Effector CD4-positive, alpha-beta T cell (primary cell): ENCODE results near the gene AGAP9.
A peak's percentile ranks its signal among the peaks of the same experiment; 100 is the strongest.
"Not testable (repeated sequence)": the region's sequence is repeated elsewhere in the genome, so short reads cannot be mapped to it uniquely, and the experiment has no call there.

ENCODE experiments used
- DNase-seq: peaks from one replicate; pipeline ENCODE4 v3.0.0-alpha.2; 2020
- total RNA-seq: gene quantifications from one replicate; lab custom pipeline; 2026; lab: John Stamatoyannopoulos, UW

AGAP9 gene
- 7.5 reads per million, percentile 26 among the genes with 10 or more reads in this experiment for total RNA-seq

- DNase-seq = not testable (repeated sequence)
Observed at GRCh38 chr10:47523475-47523874, at the start of gene AGAP9. Gene AGAP9 (minus strand): TSS chr10:47523638. CDS start chr10:47523526, 112 bp downstream.

- DNase-seq = not testable (repeated sequence)
Observed at GRCh38 chr10:47571138-47571912, 47.9 kb upstream of the AGAP9 start.

DNA sequence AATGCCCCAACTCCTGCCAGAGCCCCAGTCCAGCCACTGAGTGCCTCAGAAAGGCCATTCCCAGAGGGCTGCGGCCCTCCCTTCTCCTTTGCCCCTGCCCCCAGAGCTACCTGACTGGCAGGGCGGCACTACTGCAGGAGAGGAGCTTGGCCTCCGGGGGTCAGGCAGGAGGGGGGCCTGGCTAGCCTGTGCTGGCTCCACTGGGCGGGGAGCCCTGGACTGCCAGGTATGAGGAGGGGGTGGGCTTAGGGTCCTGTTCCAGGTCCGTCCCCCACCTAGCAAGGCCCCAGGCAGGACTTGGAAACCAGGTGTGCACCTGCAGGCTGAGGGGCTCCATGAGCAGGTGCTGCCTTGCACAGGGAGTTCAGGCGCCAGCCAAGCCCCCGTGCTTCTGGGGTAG is 43.3 kb upstream of the AGAP9 start:
- not testable (repeated sequence) for DNase-seq

DNA sequence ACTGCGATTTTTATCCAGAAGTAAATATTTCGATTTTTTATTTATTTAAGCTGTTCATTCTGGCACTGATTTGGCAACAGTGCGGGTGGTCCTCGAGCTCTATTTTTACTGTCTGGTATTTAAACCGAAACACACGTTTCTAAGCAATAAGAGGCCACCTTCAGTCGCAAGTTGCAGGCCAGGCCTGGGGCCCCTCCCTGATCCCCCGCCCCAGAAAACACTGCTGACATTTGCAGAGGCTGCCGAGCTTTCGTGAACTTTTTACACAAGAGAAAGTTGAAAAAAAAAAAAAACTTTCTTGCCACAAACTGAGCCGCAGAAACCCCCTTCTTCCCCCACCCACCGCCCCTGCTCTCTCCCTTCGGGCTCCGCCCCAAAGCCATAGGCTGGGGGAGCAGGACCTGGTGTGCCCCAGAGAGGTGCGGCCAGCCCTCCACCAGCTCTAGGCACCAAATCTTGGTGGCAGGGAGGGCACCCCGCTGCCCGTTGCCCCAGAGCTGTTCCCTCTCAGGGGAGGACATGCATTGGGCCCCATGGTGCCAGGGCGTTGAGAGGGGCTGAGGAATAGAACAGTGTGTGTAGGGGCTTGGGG is 42.8 kb upstream of the AGAP9 start:
- not testable (repeated sequence) for DNase-seq

DNA sequence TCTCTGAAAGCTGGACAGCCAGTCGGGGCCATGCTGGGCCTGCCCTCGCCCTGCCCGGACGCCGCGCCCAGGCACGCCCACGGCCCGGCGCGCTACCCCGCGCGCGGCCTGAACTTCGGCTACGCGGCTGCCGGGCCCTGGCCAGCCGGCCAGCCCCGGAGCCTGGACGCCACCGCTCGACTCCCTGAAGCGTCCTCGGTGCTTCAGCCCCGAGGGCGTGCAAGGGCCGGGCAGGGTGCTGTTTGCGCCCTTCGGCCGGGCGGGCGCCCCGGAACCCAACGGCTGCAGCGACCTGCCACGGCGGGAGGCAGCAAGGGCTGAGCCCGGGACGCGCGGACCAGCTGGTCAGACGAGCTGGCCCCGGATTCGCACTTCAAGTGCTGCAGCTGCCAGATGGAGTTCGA is 42.1 kb upstream of the AGAP9 start:
- DNase-seq = not testable (repeated sequence)

GRCh38 chr10:47564953-47565352 is 41.5 kb upstream of the AGAP9 start:
- not testable (repeated sequence) for DNase-seq

DNA sequence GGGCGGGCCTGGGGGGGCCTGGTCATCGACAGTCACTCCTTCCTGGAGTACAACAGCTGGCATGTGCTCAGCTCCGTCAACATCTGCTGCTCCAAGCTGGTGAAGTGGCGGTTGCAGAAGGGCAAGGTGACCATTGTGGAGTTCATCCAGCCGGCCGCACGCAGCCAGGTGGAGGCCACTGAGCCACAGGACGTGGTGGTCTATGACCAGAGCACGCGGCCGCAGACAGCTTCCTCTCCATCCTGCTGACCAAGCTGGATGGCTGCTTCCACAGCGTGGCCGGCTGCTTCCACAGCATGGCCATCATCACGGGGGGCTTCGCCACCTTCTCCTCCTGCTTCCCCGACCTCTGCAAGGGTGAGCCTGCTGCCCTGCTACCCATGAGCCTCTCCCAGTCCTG is 40.9 kb upstream of the AGAP9 start:
- DNase-seq = not testable (repeated sequence)

DNA sequence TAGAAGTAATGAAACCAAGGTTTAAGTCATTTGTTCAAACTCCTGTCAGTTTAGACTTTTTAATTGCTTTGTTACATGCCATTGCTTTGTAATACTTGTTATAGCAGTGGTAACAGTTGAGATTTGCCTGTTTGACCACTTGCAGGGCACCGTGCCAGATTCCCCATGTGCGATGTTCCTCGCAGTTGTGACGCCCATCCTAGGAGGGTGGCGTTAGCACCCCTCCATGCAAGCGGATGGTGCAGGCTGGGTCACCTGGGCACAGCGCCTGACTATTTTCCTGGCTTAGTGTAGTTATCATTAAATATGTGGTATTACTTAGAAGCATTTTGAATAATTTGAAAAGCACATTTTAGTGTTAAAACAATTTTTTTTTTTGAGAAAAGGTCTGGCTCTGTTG is 37.0 kb upstream of the AGAP9 start:
- DNase-seq = not testable (repeated sequence)

- DNase-seq = not testable (repeated sequence)
Observed at GRCh38 chr10:47559718-47560308, 36.4 kb upstream of the AGAP9 start.

DNA sequence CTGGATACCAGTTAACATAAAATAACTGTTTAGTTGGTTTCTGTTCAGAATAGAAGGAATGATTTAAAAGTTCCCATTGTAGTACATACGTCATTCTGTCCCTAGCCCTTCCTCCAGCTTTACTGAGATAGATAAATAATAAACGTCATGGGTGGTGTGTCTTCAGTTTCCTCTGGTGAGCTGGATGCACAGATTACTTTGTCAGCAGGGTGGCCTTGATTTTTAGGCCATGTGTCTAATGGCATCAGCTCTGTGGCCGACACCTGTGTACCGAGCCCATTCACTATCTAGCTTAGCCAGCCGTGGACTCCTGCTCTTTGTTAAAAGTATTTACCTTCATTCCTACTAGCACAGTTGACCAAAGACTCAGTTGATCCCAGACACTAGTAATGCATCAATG is 34.7 kb upstream of the AGAP9 start:
- DNase-seq = not testable (repeated sequence)

DNA sequence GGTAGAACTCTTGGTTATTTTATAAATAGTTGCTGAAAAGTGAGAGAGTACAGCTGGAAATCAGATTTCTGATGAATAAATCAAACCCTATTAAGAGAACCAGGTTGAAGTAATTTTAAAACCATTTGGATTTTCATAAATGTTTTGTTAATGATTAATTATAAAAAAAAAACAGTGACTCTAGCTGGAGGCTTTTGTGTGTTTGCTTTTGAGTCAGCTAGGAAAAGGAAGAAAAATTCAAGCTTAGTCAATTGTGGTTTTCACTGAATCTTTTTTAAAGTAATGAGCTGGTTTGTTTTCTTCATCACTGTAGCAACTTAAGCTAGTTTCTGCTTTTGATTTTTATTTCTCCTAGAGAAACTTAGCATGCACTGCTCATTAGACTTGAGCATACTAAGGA is 34.2 kb upstream of the AGAP9 start:
- not testable (repeated sequence) for DNase-seq

GRCh38 chr10:47555334-47555733 is 31.9 kb upstream of the AGAP9 start:
- not testable (repeated sequence) for DNase-seq

DNA sequence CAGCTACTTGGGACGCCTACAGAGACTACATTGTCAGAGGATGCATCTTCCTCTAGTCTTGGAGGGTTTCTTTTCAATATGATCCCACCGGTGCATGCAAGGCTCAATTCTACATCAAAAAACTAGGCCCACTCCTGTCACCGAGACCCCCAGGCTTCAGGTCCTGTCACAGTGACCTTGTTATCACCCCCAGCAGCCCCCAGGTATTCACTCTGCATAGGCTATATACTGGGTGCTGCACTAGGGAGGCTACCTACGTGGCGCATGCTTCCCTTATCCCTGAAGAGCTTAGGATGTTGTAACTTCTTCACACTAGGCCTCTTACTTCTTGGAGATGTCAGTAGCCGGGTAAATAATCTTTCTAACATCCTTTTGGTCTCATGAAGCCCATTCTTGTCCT is 31.1 kb upstream of the AGAP9 start:
- DNase-seq = not testable (repeated sequence)

DNA sequence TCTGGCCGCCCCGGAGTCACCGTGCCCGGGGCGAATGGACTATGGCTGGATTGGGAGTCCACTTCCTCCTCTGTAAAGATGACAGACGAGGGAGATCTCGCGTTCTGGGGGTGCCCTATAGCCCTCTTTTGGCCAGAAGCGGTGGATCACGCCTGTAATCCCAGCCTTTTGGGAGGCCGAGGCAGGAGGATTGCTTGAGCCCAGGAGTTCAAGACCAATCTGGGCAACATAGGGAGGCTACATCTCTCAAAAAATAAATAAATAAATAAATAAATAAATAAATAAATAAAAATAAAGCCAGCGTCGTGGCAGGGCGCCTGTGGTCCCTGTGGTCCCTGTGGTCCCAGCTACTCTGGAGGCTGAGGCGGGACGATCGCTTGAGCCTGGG is 30.4 kb upstream of the AGAP9 start:
- DNase-seq = not testable (repeated sequence)

DNA sequence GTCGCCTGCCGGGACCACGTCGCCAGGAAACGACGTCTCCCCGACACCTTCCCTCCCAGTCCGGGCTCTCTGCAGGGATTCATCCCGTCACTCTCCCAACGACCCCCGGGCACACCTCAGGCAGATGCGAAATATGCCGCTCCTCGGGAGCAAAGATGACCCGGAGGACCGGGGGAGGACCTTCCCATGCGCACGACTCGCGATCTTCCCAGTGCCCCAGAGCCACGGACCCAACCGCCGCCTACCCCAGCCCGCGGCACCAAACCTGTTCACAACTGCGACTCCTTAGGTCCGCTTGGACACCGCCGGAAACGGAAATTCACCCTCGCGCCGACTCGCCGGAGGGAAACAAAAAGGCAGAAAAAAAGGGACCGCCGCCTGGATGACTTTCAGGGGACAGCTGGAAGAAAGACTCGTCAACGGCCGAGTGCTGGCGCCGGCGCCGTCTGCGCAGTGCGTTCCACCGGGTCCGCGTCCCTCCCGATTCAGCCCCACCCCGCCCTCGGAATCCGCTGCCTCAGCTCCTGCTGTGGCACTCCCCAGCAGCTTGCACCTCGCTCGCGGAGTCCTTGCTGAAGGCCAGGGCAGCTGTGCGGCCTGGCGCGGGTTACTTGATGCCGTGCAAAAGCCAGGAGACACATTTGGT is 29.9 kb upstream of the AGAP9 start:
- peak; percentile 52 for DNase-seq

DNA sequence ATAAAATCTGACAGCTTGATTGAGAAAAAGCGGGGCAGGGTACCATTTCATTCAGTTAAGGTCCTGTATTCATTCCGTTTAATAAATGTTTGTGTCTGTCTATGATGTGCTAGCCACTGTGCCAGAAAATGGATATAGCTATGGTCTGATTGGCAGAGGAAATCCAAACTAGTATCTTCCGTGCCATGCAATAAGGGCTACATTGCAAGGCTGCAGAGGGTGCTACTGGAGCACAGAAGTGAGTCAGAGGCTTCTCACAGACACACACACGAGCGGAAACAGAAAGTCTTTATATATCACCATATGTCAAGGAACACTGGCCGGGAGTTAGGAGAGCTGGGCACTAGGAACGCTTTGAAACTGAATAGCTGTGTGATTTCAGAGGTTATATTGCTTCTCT is 29.3 kb upstream of the AGAP9 start:
- peak; percentile 12 for DNase-seq

GRCh38 chr10:47547286-47547685 is 23.8 kb upstream of the AGAP9 start:
- not testable (repeated sequence) for DNase-seq

GRCh38 chr10:47536430-47536829 is 13.0 kb upstream of the AGAP9 start:
- not testable (repeated sequence) for DNase-seq

GRCh38 chr10:47502313-47502712 is 21.1 kb downstream of the AGAP9 start:
- DNase-seq = not testable (repeated sequence)

- DNase-seq = not testable (repeated sequence)
Observed at GRCh38 chr10:47494226-47494625, 29.2 kb downstream of the AGAP9 start.

DNA sequence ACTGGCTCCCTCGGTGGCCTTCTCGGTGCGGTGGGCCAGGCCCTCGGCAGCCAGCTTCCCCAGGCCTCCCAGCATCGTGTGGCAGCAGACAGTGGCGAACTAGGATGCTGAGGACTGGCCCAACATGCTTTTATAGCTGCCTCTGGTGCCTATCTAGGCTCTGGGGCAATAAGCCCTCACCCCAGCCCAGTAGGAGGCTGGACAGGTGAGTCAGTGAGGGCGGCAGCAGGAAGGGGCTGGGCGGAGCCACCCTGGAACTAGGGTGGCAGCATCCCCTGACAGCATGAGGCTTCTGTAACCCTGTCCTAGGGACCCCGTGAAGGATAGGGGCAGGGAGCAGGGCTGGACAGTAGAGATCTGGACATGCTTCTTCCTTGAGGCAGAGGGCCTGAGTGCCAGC is 31.8 kb downstream of the AGAP9 start, which contains the start of gene FAM25G:
TSS of gene FAM25G (minus strand) at position 101 of the 400 bp plus-strand sequence. CDS start at position 75, 26 bp downstream.
- not testable (repeated sequence) for DNase-seq

DNA sequence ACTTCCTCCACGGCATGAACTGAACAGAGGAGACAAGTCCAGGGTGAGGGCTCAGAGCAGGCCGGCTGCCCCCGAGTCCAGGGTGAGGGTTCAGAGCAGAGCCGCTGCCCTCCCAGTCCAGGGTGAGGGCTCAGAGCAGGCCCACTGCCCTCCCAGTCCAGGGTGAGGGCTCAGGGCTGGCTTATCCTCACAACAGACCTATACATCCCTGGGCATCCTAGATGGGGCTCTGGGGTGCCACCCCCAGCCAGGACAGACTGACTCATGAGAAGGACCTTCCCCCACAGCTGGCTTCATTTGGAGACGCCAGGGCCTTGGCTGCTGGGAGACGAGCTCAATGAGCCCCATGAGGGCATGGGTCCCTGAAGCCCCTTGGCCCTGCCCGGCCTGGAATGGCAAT is 33.8 kb downstream of the AGAP9 start:
- DNase-seq = not testable (repeated sequence)

DNA sequence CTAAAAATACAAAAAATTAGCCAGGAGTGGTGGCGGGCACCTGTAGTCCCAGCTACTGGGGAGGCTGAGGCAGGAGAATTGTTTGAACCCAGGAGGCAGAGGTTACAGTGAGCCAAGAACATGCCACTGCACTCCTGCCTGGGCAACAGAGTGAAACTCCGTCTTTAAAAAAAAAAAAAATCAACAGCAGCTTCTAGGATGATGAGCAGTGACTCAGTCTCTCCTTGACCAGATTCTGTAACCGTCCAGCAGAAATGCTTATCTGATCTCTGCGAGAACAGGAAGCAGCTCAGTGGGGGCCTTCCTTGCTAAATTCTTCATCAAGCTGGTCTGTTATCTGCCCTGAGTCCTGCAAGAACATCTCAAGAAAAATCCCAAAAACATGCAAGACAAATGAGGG is 37.5 kb downstream of the AGAP9 start:
- DNase-seq = not testable (repeated sequence)
